Measurements from ENCODE around the gene PREPL.

DNA sequence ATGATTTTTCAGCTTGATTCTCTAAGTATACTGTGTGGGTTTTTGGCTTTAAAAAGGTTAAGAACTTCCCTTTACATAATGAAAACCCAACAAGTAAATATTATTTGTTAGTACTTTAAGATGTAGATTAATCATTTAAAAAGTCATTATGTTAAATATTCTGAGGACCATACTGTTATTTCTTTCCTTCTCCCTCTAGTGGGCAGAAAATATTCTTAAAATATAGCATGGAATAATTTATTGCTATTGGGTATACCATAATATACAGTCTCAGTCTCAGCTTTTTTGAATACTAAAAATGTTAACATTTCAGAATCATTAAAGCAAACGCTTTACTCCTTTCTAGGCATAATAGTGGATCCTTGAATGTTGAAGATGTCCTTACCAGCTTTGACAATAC lies 28.6 kb upstream of the PREPL start:
- TF ChIP-seq, protein P1, sequence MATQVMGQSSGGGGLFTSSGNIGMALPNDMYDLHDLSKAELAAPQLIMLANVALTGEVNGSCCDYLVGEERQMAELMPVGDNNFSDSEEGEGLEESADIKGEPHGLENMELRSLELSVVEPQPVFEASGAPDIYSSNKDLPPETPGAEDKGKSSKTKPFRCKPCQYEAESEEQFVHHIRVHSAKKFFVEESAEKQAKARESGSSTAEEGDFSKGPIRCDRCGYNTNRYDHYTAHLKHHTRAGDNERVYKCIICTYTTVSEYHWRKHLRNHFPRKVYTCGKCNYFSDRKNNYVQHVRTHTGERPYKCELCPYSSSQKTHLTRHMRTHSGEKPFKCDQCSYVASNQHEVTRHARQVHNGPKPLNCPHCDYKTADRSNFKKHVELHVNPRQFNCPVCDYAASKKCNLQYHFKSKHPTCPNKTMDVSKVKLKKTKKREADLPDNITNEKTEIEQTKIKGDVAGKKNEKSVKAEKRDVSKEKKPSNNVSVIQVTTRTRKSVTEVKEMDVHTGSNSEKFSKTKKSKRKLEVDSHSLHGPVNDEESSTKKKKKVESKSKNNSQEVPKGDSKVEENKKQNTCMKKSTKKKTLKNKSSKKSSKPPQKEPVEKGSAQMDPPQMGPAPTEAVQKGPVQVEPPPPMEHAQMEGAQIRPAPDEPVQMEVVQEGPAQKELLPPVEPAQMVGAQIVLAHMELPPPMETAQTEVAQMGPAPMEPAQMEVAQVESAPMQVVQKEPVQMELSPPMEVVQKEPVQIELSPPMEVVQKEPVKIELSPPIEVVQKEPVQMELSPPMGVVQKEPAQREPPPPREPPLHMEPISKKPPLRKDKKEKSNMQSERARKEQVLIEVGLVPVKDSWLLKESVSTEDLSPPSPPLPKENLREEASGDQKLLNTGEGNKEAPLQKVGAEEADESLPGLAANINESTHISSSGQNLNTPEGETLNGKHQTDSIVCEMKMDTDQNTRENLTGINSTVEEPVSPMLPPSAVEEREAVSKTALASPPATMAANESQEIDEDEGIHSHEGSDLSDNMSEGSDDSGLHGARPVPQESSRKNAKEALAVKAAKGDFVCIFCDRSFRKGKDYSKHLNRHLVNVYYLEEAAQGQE (tag by site-specific recombination; IDR thresholded peaks at IDR 0.05), result no peak
- TF ChIP-seq, protein P2, sequence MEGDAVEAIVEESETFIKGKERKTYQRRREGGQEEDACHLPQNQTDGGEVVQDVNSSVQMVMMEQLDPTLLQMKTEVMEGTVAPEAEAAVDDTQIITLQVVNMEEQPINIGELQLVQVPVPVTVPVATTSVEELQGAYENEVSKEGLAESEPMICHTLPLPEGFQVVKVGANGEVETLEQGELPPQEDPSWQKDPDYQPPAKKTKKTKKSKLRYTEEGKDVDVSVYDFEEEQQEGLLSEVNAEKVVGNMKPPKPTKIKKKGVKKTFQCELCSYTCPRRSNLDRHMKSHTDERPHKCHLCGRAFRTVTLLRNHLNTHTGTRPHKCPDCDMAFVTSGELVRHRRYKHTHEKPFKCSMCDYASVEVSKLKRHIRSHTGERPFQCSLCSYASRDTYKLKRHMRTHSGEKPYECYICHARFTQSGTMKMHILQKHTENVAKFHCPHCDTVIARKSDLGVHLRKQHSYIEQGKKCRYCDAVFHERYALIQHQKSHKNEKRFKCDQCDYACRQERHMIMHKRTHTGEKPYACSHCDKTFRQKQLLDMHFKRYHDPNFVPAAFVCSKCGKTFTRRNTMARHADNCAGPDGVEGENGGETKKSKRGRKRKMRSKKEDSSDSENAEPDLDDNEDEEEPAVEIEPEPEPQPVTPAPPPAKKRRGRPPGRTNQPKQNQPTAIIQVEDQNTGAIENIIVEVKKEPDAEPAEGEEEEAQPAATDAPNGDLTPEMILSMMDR (tag by site-specific recombination; IDR thresholded peaks at IDR 0.05), result no peak
- TF ChIP-seq ZNF777 (tag by site-specific recombination; IDR thresholded peaks at IDR 0.05; ENCODE audit: borderline replicate concordance) (no peak), ZNF629 (tag by site-specific recombination; IDR thresholded peaks at IDR 0.05) (no peak), ZNF155 (tag by site-specific recombination; IDR thresholded peaks at IDR 0.05) (no peak), ZNF660 (tag by site-specific recombination; IDR thresholded peaks at IDR 0.05) (no peak), ZNF747 (tag by site-specific recombination; IDR thresholded peaks at IDR 0.05) (no peak), ZNF37A (tag by site-specific recombination; IDR thresholded peaks at IDR 0.05) (no peak), ZBTB1 (tag by site-specific recombination; IDR thresholded peaks at IDR 0.05) (no peak), ZNF624 (tag by site-specific recombination; IDR thresholded peaks at IDR 0.05) (no peak)
